ENCODE results near the gene FBXO27.
A peak's percentile ranks its signal among the peaks of the same experiment; 100 is the strongest.

Gene FBXO27

GRCh38 chr19:38975214-38975860, 57.0 kb downstream of the FBXO27 start, which contains the start of gene FBXO17:
Gene FBXO17 (minus strand): TSS chr19:38975742. CDS start chr19:38950319, 25,423 bp downstream.
- Histone ChIP-seq H3K4me3 (ENCODE audit: low read length) (peak within 1 kb of the TSS; percentile 88), H3K4me2 (ENCODE audit: low read length) (peak within 1 kb of the TSS; percentile 90), H3K9ac (ENCODE audit: low read length) (peak within 1 kb of the TSS; percentile 97), H2AFZ (ENCODE audit: low read depth, low read length) (peak within 1 kb of the TSS; percentile 10; the same call in 1 of the 2 replicates), H3K79me2 (ENCODE audit: low read length) (peaks cover 51% of the 10 kb centered on the region), H3K9me3 (ENCODE audit: insufficient read depth, low read length) (peaks cover 5% of the 10 kb centered on the region; the same call in 1 of the 2 replicates), H3K27me3 (ENCODE audit: low read depth, low read length) (no peaks in the 10 kb centered on the region), H3K36me3 (replicated peaks; ENCODE audit: low read depth, low read length) (peaks cover 22% of the 10 kb centered on the region), H4K20me1 (ENCODE audit: insufficient read depth, low read length) (peaks cover 7% of the 10 kb centered on the region), H3K4me1 (ENCODE audit: low read length) (peaks cover 39% of the 10 kb centered on the region), H3K27ac (ENCODE audit: low read length) (peak within 1 kb of the TSS; percentile 97)
- TF ChIP-seq EZH2phosphoT487 (IDR thresholded peaks at IDR 0.05; ENCODE audit: low read depth), result no peak
- no peak for TF ChIP-seq CTCF (IDR thresholded peaks at IDR 0.05; ENCODE audit: low read depth, low read length)

- no peaks in the 10 kb centered on the region for H3K27me3 ChIP-seq (ENCODE audit: low read depth, low read length)
- peaks cover 2% of the 10 kb centered on the region; the same call in 1 of the 2 replicates for H3K9me3 ChIP-seq (ENCODE audit: insufficient read depth, low read length)
- H3K9ac ChIP-seq (ENCODE audit: low read length), result peak overlapping the region; percentile 97
- peaks cover 58% of the 10 kb centered on the region for H3K79me2 ChIP-seq (ENCODE audit: low read length)
- H3K4me3 ChIP-seq (ENCODE audit: low read length), result peak overlapping the region; percentile 88
- peak overlapping the region; percentile 97 for H3K27ac ChIP-seq (ENCODE audit: low read length)
- TF ChIP-seq CTCF (IDR thresholded peaks at IDR 0.05; ENCODE audit: low read depth, low read length), result peak; percentile 12; the same call in 1 of the 2 replicates
- TF ChIP-seq EZH2phosphoT487 (IDR thresholded peaks at IDR 0.05; ENCODE audit: low read depth), result no peak
- H3K4me1 ChIP-seq (ENCODE audit: low read length), result peaks cover 39% of the 10 kb centered on the region
- no peak overlapping the region; the same call in 1 of the 2 replicates for H2AFZ ChIP-seq (ENCODE audit: low read depth, low read length)
- peaks cover 25% of the 10 kb centered on the region for H3K36me3 ChIP-seq (replicated peaks; ENCODE audit: low read depth, low read length)
- H4K20me1 ChIP-seq (ENCODE audit: insufficient read depth, low read length), result peaks cover 8% of the 10 kb centered on the region
- peak overlapping the region; percentile 88 for H3K4me2 ChIP-seq (ENCODE audit: low read length)
Measured at GRCh38 chr19:38974624-38975213, 57.6 kb downstream of the FBXO27 start.
